CD4-positive, alpha-beta T cell (primary cell): Measurements from ENCODE around the gene DIPK1B. TPM values are rescaled to one million over a fixed set of nuclear protein-coding genes. Genes with fewer than 3 reads are reported as not detected.
A peak's percentile ranks its signal among the peaks of the same experiment; 100 is the strongest.

ENCODE experiments used
- ATAC-seq: fragments of 200-7000 bp; cut with Tn5 transposase; one replicate; pipeline ENCODE4 v1.10.0; 2022; ENCODE audit warnings: mild to moderate bottlenecking; ENCODE audit not compliant: poor library complexity
- CTCF ChIA-PET: fragments of 350-600 bp; sonication (Branson Sonifier 250); formaldehyde crosslinking; loops from one replicate; lab custom pipeline; 2021; ENCODE audit warnings: antibody characterized with exemption, inconsistent platforms; lab: Charles Lee
- POLR2A ChIA-PET: fragments of 350-600 bp; sonication (Branson Sonifier 250); formaldehyde crosslinking; loops from one replicate; lab custom pipeline; 2021; ENCODE audit warnings: antibody characterized with exemption, inconsistent platforms; lab: Charles Lee
- DNase-seq, 14 experiments: peaks; one replicate each; pipeline ENCODE4 v3.0.0-alpha.2; 2013 to 2020; ENCODE audit warnings: mixed read lengths in 2 of 14
- H3K27ac ChIP-seq, 2 donors: one replicate each; pipeline versions ENCODE4 v1.5.1 to v1.7.0; 2013; ENCODE audit warnings: low read length in 2 of 2, low read depth in 1 of 2, mild to moderate bottlenecking in 1 of 2
- H3K27me3 ChIP-seq, 2 experiments: 1 replicate in 1 of 2; 2 replicates in 1 of 2; pipeline versions ENCODE4 v1.6.1 to v1.7.0; 2013; ENCODE audit warnings: low read length in 2 of 2, control low read depth in 1 of 2, mild to moderate bottlenecking in 1 of 2, moderate library complexity in 1 of 2; ENCODE audit not compliant: insufficient read depth in 2 of 2, control insufficient read depth in 1 of 2
- H3K36me3 ChIP-seq: one replicate; pipeline ENCODE4 v1.6.1; 2013; ENCODE audit warnings: low read length, control low read depth; ENCODE audit not compliant: insufficient read depth
- H3K4me1 ChIP-seq: one replicate; pipeline ENCODE4 v1.6.1; 2013; ENCODE audit warnings: low read length, control low read depth; ENCODE audit not compliant: insufficient read depth
- H3K4me3 ChIP-seq: one replicate; pipeline ENCODE4 v1.5.1; 2013; ENCODE audit warnings: mild to moderate bottlenecking, low read length, moderate library complexity
- H3K9me3 ChIP-seq, 2 experiments: 1 replicate in 1 of 2; 2 replicates in 1 of 2; pipeline versions ENCODE4 v1.6.1 to v1.7.0; 2013; ENCODE audit warnings: low read length in 2 of 2, mild to moderate bottlenecking in 2 of 2, control low read depth in 1 of 2, moderate library complexity in 1 of 2; ENCODE audit not compliant: control insufficient read depth in 1 of 2, insufficient read depth in 1 of 2
- H3K27ac Mint-ChIP-seq: one replicate; pipeline ENCODE4 v1.8.0; 2020; ENCODE audit warnings: mixed read lengths
- H3K27me3 Mint-ChIP-seq: one replicate; pipeline ENCODE4 v1.8.0; 2021; ENCODE audit warnings: mixed read lengths
- H3K36me3 Mint-ChIP-seq: one replicate; pipeline ENCODE4 v1.8.0; 2021; ENCODE audit warnings: low read depth, mixed read lengths
- H3K4me1 Mint-ChIP-seq: one replicate; pipeline ENCODE4 v1.8.0; 2021; ENCODE audit warnings: low read depth, mixed read lengths
- H3K4me3 Mint-ChIP-seq: one replicate; pipeline ENCODE4 v1.8.0; 2020; ENCODE audit warnings: mild to moderate bottlenecking, mixed read lengths
- H3K9me3 Mint-ChIP-seq: one replicate; pipeline ENCODE4 v1.8.0; 2020; ENCODE audit warnings: mixed read lengths
- intact Hi-C, 2 experiments: fragments of 100-400 bp; cut with DNase I in 1 of 2; cut with micrococcal nuclease in 1 of 2; formaldehyde crosslinking; loops; one replicate each; pipeline versions ENCODE4 v1.15.1 to v1.9.0; 2023 to 2025; cut with DNase I, micrococcal nuclease
- total RNA-seq, 174 experiments: library from RNA in 2 of 174; stranded (reverse) in 2 of 174; gene quantifications; one replicate each; pipeline ENCODE4 v1.2.3 and lab custom pipeline; 2021 to 2026
- TF ChIP-seq, protein P1 (sequence below): fragments of 200-600 bp; IDR thresholded peaks from one replicate; pipeline ENCODE4 v1.8.0; 2022; ENCODE audit warnings: antibody characterized with exemption, mild to moderate bottlenecking

Gene DIPK1B
- total RNA-seq, 2 experiments from 2014 or later: 0.11 TPM; not detected in 1

DNA sequence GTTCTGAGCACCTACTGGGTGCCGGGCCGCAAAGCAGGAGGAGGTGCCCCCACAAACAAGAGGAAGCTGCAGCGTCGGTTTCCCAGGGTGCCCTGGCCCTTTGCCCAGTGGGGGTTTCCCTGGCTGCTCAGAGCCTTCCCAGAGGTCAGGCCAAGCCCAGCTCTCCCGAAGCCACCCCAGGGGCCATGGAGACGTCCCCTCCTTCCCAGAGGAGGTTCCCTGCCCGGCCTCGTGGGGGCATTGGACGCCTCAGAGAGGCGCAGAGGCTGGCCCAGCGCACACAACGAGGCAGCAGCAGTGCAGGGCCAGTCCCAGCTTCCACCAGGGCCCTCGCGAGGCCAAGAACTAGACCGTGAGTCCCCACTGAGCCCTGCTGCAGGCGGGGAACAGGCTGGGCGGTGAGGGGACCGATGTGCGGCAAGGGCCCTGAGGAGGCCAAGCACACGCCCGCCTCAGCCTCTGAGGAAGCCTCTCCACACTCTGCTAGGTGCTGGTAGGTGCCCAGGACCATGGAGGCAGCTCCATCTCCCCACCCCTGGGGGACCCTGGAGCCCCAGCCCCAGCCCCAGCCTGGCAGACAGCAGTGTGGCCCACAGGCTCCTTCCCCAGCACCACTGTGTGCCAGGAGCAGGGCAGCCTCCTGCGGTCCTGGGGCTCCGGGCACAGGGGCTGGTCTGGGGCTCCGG lies 7.0 kb downstream of the DIPK1B start:
- Mint-ChIP-seq H3K36me3 (peaks cover 22% of the 10 kb centered on the region), H3K9me3 (no peaks in the 10 kb centered on the region), H3K4me1 (peaks cover 9% of the 10 kb centered on the region), H3K27ac (no peak overlapping the region), H3K4me3 (no peak overlapping the region), H3K27me3 (peaks cover 9% of the 10 kb centered on the region)
- peaks cover 0 to 4% of the 10 kb centered on the region in 2 experiments for H3K9me3 ChIP-seq
- H3K27me3 ChIP-seq: peaks cover 2 to 6% of the 10 kb centered on the region in 2 experiments
- no peak for ATAC-seq
- ChIA-PET POLR2A (no interaction called here), CTCF (no interaction called here)
- peaks cover 29% of the 10 kb centered on the region for H3K36me3 ChIP-seq
- TF ChIP-seq, protein P1, sequence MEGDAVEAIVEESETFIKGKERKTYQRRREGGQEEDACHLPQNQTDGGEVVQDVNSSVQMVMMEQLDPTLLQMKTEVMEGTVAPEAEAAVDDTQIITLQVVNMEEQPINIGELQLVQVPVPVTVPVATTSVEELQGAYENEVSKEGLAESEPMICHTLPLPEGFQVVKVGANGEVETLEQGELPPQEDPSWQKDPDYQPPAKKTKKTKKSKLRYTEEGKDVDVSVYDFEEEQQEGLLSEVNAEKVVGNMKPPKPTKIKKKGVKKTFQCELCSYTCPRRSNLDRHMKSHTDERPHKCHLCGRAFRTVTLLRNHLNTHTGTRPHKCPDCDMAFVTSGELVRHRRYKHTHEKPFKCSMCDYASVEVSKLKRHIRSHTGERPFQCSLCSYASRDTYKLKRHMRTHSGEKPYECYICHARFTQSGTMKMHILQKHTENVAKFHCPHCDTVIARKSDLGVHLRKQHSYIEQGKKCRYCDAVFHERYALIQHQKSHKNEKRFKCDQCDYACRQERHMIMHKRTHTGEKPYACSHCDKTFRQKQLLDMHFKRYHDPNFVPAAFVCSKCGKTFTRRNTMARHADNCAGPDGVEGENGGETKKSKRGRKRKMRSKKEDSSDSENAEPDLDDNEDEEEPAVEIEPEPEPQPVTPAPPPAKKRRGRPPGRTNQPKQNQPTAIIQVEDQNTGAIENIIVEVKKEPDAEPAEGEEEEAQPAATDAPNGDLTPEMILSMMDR: no peak
- intact Hi-C loops: no loop called here
- DNase-seq: peak in 3 of 14 experiments; percentile 31 to 64 (median 62)
- no peak overlapping the region for H3K4me3 ChIP-seq
- H3K4me1 ChIP-seq: peaks cover 10% of the 10 kb centered on the region
- H3K27ac ChIP-seq: no peak overlapping the region

DNA sequence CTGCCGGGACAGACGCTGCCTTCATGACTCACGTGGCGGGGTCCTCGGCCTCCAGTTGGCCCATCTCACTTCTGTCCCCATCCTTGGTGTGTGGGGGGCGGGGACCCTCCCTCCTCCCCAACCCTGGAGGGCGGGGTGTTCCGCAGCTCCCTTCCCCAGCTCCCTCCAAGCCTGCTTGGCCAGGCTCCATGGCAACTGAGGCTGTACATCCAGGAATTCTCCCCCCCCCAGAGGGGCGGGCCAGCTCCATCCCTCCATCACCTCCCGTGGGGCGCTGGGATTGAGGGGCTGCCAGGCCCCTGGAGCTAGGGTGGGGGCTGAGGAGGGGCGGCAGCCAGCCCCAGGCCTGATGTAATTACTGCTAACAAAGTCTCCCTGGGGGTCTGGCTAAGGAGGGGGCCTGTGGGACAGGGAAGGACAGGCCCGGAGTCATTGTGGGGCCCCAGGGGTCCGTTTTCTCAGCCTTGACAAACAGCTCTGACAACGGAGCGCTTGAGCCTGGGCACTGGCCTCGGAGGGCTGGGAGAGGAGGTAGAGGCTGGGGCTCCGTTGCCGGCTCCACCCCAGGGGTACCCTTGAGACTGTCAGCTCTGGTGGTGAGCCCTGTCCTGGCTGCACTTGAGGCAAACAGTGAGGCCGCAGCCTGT lies 8.0 kb downstream of the DIPK1B start:
- H3K36me3 ChIP-seq: peaks cover 39% of the 10 kb centered on the region
- Mint-ChIP-seq H3K27ac (no peak overlapping the region), H3K9me3 (no peaks in the 10 kb centered on the region), H3K4me1 (peaks cover 12% of the 10 kb centered on the region), H3K4me3 (no peak overlapping the region), H3K27me3 (peaks cover 7% of the 10 kb centered on the region), H3K36me3 (peaks cover 32% of the 10 kb centered on the region)
- CTCF ChIA-PET: no interaction called here
- ATAC-seq (no peak), DNase-seq (peak in 1 of 14 experiments; percentile 22)
- no peak overlapping the region for H3K27ac ChIP-seq
- no peaks in the 10 kb centered on the region for H3K9me3 ChIP-seq
- H3K27me3 ChIP-seq: no peaks in the 10 kb centered on the region
- peaks cover 16% of the 10 kb centered on the region for H3K4me1 ChIP-seq
- POLR2A ChIA-PET: no interaction called here
- H3K4me3 ChIP-seq: no peak overlapping the region
- TF ChIP-seq, protein P1: no peak
- intact Hi-C loops: no loop called here

GRCh38 chr9:136720898-136721338 lies 8.5 kb downstream of the DIPK1B start:
- H3K27me3 ChIP-seq: no peaks in the 10 kb centered on the region
- H3K36me3 ChIP-seq: peaks cover 45% of the 10 kb centered on the region
- H3K4me1 Mint-ChIP-seq: peaks cover 12% of the 10 kb centered on the region
- H3K4me3 ChIP-seq: no peak overlapping the region
- no peak for DNase-seq
- H3K4me3 Mint-ChIP-seq: no peak overlapping the region
- TF ChIP-seq, protein P1: no peak
- no peak overlapping the region for H3K27ac ChIP-seq
- peaks cover 37% of the 10 kb centered on the region for H3K36me3 Mint-ChIP-seq
- H3K27me3 Mint-ChIP-seq: peaks cover 2% of the 10 kb centered on the region
- H3K27ac Mint-ChIP-seq: peak overlapping the region; percentile 36
- ATAC-seq: no peak
- no peaks in the 10 kb centered on the region for H3K9me3 ChIP-seq
- POLR2A ChIA-PET: interaction anchor here (0.6 kb wide), 1 partner anchor 69 kb away, joined by 3 read pairs; no protein-coding TSS in a partner anchor
- intact Hi-C loops: no loop called here
- H3K4me1 ChIP-seq: peaks cover 22% of the 10 kb centered on the region
- no peaks in the 10 kb centered on the region for H3K9me3 Mint-ChIP-seq
- CTCF ChIA-PET: no interaction called here
